Measurements from ENCODE around the gene FAM3A. TPM values are rescaled to one million over a fixed set of nuclear protein-coding genes. Genes with fewer than 3 reads are reported as not detected.

The FAM3A gene
- polyA plus RNA-seq, 1 of the 3 experiments (the other 2 are of a cell fraction): 42.1 TPM

- peaks cover 13% of the 10 kb centered on the region for H4K20me1 ChIP-seq (ENCODE audit: insufficient read depth)
- no peak overlapping the region for H3K27ac ChIP-seq (ENCODE audit: low read depth in 2 of 2, low read length in 1 of 2)
- peaks cover 13% of the 10 kb centered on the region for H3K27me3 ChIP-seq (ENCODE audit: insufficient read depth)
- no peaks in the 10 kb centered on the region for H3K9me3 ChIP-seq
- H3K4me2 ChIP-seq: no peak overlapping the region
- peaks cover 0 to 30% of the 10 kb centered on the region in 2 experiments for H3K36me3 ChIP-seq (replicated peaks in 1 of 2; ENCODE audit: control insufficient read depth in 1 of 2, insufficient read depth in 2 of 2, low read length in 1 of 2)
- H3K9ac ChIP-seq: no peak overlapping the region
- no peak for DNase-seq
- H3K4me1 ChIP-seq (ENCODE audit: control insufficient read depth in 1 of 2, insufficient read depth in 2 of 2, low read depth in 1 of 2, low read length in 1 of 2): no peaks in the 10 kb centered on the region
- WGBS (ENCODE audit: low lambda C conversion rate): 78% methylated on average over 8 of the region's 21 CpGs
- no peaks in the 10 kb centered on the region for H3K9me2 ChIP-seq
- 0 out of 2 replicates have a peak, but pooled peaks cover 2% of the 10 kb centered on the region for H3K79me2 ChIP-seq (ENCODE audit: insufficient read depth)
- H3F3A ChIP-seq (replicated peaks; ENCODE audit: insufficient read depth): no peaks in the 10 kb centered on the region
- H3K4me3 ChIP-seq (ENCODE audit: low read depth in 2 of 2, low read length in 1 of 2): no peak overlapping the region
- ChIA-PET POLR2A (no interaction called here), CTCF (interaction anchor here (1.1 kb wide), 1 partner anchor 22 kb away, joined by 4 read pairs; no protein-coding TSS in a partner anchor)
- H2AFZ ChIP-seq (ENCODE audit: low read depth): no peak overlapping the region
- TF ChIP-seq TCF12 (IDR thresholded peaks at IDR 0.05) (no peak), TAF1 (IDR thresholded peaks at IDR 0.05; ENCODE audit: borderline replicate concordance, low read depth, low read length) (no peak), CTCF (IDR thresholded peaks at IDR 0.05) (no peak), CHD2 (IDR thresholded peaks at IDR 0.05; ENCODE audit: low read length, partially characterized antibody) (no peak), NFIC (IDR thresholded peaks at IDR 0.05; ENCODE audit: borderline replicate concordance) (no peak), RAD21 (IDR thresholded peaks at IDR 0.05; ENCODE audit: low read length) (no peak), SIN3A (IDR thresholded peaks at IDR 0.05; ENCODE audit: borderline replicate concordance, low read depth, low read length) (no peak), FOSL2 (IDR thresholded peaks at IDR 0.05; ENCODE audit: borderline replicate concordance, low read depth) (no peak), GABPA (IDR thresholded peaks at IDR 0.05; ENCODE audit: low read depth) (no peak), SMC3 (IDR thresholded peaks at IDR 0.05; ENCODE audit: low read depth, low read length) (no peak), RCOR1 (IDR thresholded peaks at IDR 0.05; ENCODE audit: low read length) (no peak), EP300 (IDR thresholded peaks at IDR 0.05; ENCODE audit: borderline replicate concordance in 1 of 2, low read depth in 1 of 2, low read length in 1 of 2) (no peak), RXRA (IDR thresholded peaks at IDR 0.05; ENCODE audit: borderline replicate concordance, low read depth) (no peak), USF1 (IDR thresholded peaks at IDR 0.05; ENCODE audit: borderline replicate concordance, low read depth) (no peak), MEF2A (IDR thresholded peaks at IDR 0.05; ENCODE audit: borderline replicate concordance, low read depth) (no peak), TEAD4 (IDR thresholded peaks at IDR 0.05; ENCODE audit: borderline replicate concordance, insufficient read depth) (no peak)
- TF ChIP-seq, protein P1, sequence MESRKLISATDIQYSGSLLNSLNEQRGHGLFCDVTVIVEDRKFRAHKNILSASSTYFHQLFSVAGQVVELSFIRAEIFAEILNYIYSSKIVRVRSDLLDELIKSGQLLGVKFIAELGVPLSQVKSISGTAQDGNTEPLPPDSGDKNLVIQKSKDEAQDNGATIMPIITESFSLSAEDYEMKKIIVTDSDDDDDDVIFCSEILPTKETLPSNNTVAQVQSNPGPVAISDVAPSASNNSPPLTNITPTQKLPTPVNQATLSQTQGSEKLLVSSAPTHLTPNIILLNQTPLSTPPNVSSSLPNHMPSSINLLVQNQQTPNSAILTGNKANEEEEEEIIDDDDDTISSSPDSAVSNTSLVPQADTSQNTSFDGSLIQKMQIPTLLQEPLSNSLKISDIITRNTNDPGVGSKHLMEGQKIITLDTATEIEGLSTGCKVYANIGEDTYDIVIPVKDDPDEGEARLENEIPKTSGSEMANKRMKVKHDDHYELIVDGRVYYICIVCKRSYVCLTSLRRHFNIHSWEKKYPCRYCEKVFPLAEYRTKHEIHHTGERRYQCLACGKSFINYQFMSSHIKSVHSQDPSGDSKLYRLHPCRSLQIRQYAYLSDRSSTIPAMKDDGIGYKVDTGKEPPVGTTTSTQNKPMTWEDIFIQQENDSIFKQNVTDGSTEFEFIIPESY (IDR thresholded peaks at IDR 0.05; ENCODE audit: borderline replicate concordance, low read depth): no peak
Observed at GRCh38 chrX:154467556-154467955, 48.5 kb downstream of the FAM3A start.

Measured in SK-N-SH (cell line).